Measurements from ENCODE around the gene PHACTR2.
"Not testable (repeated sequence)": the region's sequence is repeated elsewhere in the genome, so short reads cannot be mapped to it uniquely, and the experiment has no call there.

The PHACTR2 gene

GRCh38 chr6:143807103-143807772 lies 129.5 kb downstream of the PHACTR2 start:
- DNase-seq (ENCODE audit: low read depth), result no peak

- no peak for DNase-seq (ENCODE audit: low read depth)
Measured at GRCh38 chr6:143810745-143811144, 133.0 kb downstream of the PHACTR2 start.

- DNase-seq (ENCODE audit: low read depth), result no peak
Measured at GRCh38 chr6:143811501-143812157, 133.9 kb downstream of the PHACTR2 start.

- no peak for DNase-seq (ENCODE audit: low read depth)
Measured at GRCh38 chr6:143817621-143818020, 139.9 kb downstream of the PHACTR2 start.

- no peak for DNase-seq (ENCODE audit: low read depth)
Measured at GRCh38 chr6:143821359-143821758, 143.6 kb downstream of the PHACTR2 start.

GRCh38 chr6:143822584-143823024 lies 144.8 kb downstream of the PHACTR2 start:
- DNase-seq (ENCODE audit: low read depth), result no peak

GRCh38 chr6:143823548-143823947 lies 145.8 kb downstream of the PHACTR2 start:
- no peak for DNase-seq (ENCODE audit: low read depth)

GRCh38 chr6:143828572-143828971 lies 150.8 kb downstream of the PHACTR2 start:
- DNase-seq (ENCODE audit: low read depth), result no peak

- DNase-seq (ENCODE audit: low read depth), result no peak
Measured at GRCh38 chr6:143836150-143836549, 158.4 kb downstream of the PHACTR2 start.

GRCh38 chr6:143838395-143838794 lies 160.6 kb downstream of the PHACTR2 start:
- DNase-seq (ENCODE audit: low read depth), result no peak

GRCh38 chr6:143839196-143839595 lies 161.4 kb downstream of the PHACTR2 start:
- no peak for DNase-seq (ENCODE audit: low read depth)

- DNase-seq (ENCODE audit: low read depth), result no peak
Measured at GRCh38 chr6:143840595-143841265, 163.0 kb downstream of the PHACTR2 start.

- no peak for DNase-seq (ENCODE audit: low read depth)
Measured at GRCh38 chr6:143842461-143842901, 164.7 kb downstream of the PHACTR2 start.

GRCh38 chr6:143842902-143843676 lies 165.3 kb downstream of the PHACTR2 start, which contains the start of gene LTV1:
TSS of gene LTV1 (plus strand) at chr6:143843338. CDS start at chr6:143843478, 140 bp downstream.
- peak; percentile 81 for DNase-seq (ENCODE audit: low read depth)

- no peak for DNase-seq (ENCODE audit: low read depth)
Measured at GRCh38 chr6:143843677-143843999, 165.9 kb downstream of the PHACTR2 start.

GRCh38 chr6:143844006-143844405 lies 166.2 kb downstream of the PHACTR2 start:
- DNase-seq (ENCODE audit: low read depth), result no peak

- no peak for DNase-seq (ENCODE audit: low read depth)
Measured at GRCh38 chr6:143845033-143845432, 167.3 kb downstream of the PHACTR2 start.

- DNase-seq (ENCODE audit: low read depth), result not testable (repeated sequence)
Measured at GRCh38 chr6:143851706-143852105, 173.9 kb downstream of the PHACTR2 start.

- DNase-seq (ENCODE audit: low read depth), result not testable (repeated sequence)
Measured at GRCh38 chr6:143855057-143855456, 177.3 kb downstream of the PHACTR2 start.

- not testable (repeated sequence) for DNase-seq (ENCODE audit: low read depth)
Measured at GRCh38 chr6:143856762-143857161, 179.0 kb downstream of the PHACTR2 start.

GRCh38 chr6:143857651-143858050 lies 179.9 kb downstream of the PHACTR2 start:
- DNase-seq (ENCODE audit: low read depth), result no peak

All from stimulated activated CD8-positive, alpha-beta memory T cell treated with anti-CD3 and anti-CD28 coated beads, Interleukin-15, amount 100 ng/mL, for 24 hours (primary cell).